SU-DHL-6 (cell line): ENCODE data around the gene ITIH6.
"Not testable (repeated sequence)": the region's sequence is repeated elsewhere in the genome, so short reads cannot be mapped to it uniquely, and the experiment has no call there.

Experiments used
- CTCF ChIP-seq: fragments of 200-600 bp; sonication (generic); IDR thresholded peaks from one replicate; pipeline ENCODE4 v1.5.1; 2017; ENCODE audit warnings: antibody characterized with exemption, mild to moderate bottlenecking, low read length, moderate library complexity; ENCODE audit not compliant: insufficient read depth, poor library complexity, severe bottlenecking
- EZH2phosphoT487 ChIP-seq: fragments of 200-600 bp; sonication (generic), shearing (Covaris generic); conservative IDR thresholded peaks from 2 replicates; pipeline ENCODE4 v1.6.1; 2018; ENCODE audit warnings: mild to moderate bottlenecking, antibody characterized with exemption, low read length, moderate library complexity, mixed read lengths

GRCh38 chrX:54841184-54841874, 43.3 kb upstream of the ITIH6 start:
- not testable (repeated sequence) for TF ChIP-seq CTCF, EZH2phosphoT487
